Endothelial cell of umbilical vein (primary cell): ENCODE measurements around the gene MTERF4. TPM values are rescaled to one million over a fixed set of nuclear protein-coding genes. Genes with fewer than 3 reads are reported as not detected.

Experiments
- BruUV-seq: library from RNA; stranded (reverse); fragments of 400-500 nt; replicated peaks from 2 replicates; lab custom pipeline; 2021; lab: Mats Ljungman, UMichigan
- CTCF ChIA-PET: fragments of 300-600, 350-600 bp; sonication (Branson Sonifier 250); formaldehyde crosslinking; loops from one replicate; lab custom pipeline; 2021; ENCODE audit warnings: antibody characterized with exemption, inconsistent platforms; lab: Charles Lee
- POLR2A ChIA-PET: fragments of 300-600, 350-600 bp; sonication (Branson Sonifier 250); formaldehyde crosslinking; loops from one replicate; lab custom pipeline; 2021; ENCODE audit warnings: antibody characterized with exemption, inconsistent platforms; lab: Charles Lee
- DNase-seq: peaks from one replicate; pipeline ENCODE4 v3.0.0-alpha.2; 2011; ENCODE audit warnings: low read depth, low spot score
- FAIRE-seq: peaks from 2 replicates; lab custom pipeline; 2011; peaks lifted over from hg19 to GRCh38; lab: Jason Lieb, UNC
- H2AFZ ChIP-seq: 2 replicates; pipeline ENCODE4 v1.6.0; 2012; ENCODE audit warnings: low read depth, low read length, control low read depth, inconsistent platforms
- H3K27ac ChIP-seq: 2 replicates; pipeline ENCODE4 v1.5.1; 2011; ENCODE audit warnings: low read depth, mild to moderate bottlenecking, control low read depth, low read length, moderate library complexity; ENCODE audit not compliant: insufficient read depth
- H3K27me3 ChIP-seq, 2 experiments: 2 replicates each; pipeline versions ENCODE4 v1.6.0 to v1.6.1; 2011; ENCODE audit warnings: low read length in 2 of 2, mixed read lengths in 1 of 2; ENCODE audit not compliant: control insufficient read depth in 2 of 2, insufficient read depth in 2 of 2
- H3K36me3 ChIP-seq, 2 experiments: 2 replicates in 1 of 2; 3 replicates in 1 of 2; pipeline ENCODE4 v1.5.1; 2011; ENCODE audit warnings: low read length in 2 of 2, mild to moderate bottlenecking in 1 of 2, moderate library complexity in 1 of 2; ENCODE audit not compliant: control insufficient read depth in 2 of 2, insufficient read depth in 2 of 2; ENCODE audit errors: extremely low read depth in 1 of 2
- H3K4me1 ChIP-seq: 3 replicates; pipeline ENCODE4 v1.5.1; 2011; ENCODE audit warnings: mild to moderate bottlenecking, low read length; ENCODE audit not compliant: control insufficient read depth, insufficient read depth; ENCODE audit errors: extremely low read depth
- H3K4me2 ChIP-seq: 2 replicates; pipeline ENCODE4 v1.6.1; 2011; ENCODE audit warnings: low read length, control low read depth, mixed read lengths; ENCODE audit not compliant: insufficient read depth
- H3K4me3 ChIP-seq, 3 experiments: fragments of 200-600 bp in 1 of 3; sonication (generic), shearing (Covaris generic) in 1 of 3; replicated peaks in 1 of 3; 2 replicates each; pipeline ENCODE4 v1.5.1; 2011 to 2016; ENCODE audit warnings: control low read depth in 3 of 3, low read length in 3 of 3, mild to moderate bottlenecking in 2 of 3, inconsistent platforms in 1 of 3, low read depth in 1 of 3, moderate library complexity in 1 of 3; ENCODE audit not compliant: insufficient read depth in 1 of 3
- H3K79me2 ChIP-seq: 2 replicates; pipeline ENCODE4 v1.6.0; 2012; ENCODE audit warnings: low read length, inconsistent platforms; ENCODE audit not compliant: control insufficient read depth, insufficient read depth
- H3K9ac ChIP-seq: replicated peaks from 2 replicates; pipeline ENCODE3; 2011; ENCODE audit warnings: low read length, control low read depth; ENCODE audit not compliant: insufficient read depth; ENCODE audit errors: extremely low read depth
- H3K9me1 ChIP-seq: replicated peaks from 3 replicates; pipeline ENCODE4 v1.6.0; 2011; ENCODE audit warnings: mild to moderate bottlenecking, low read length; ENCODE audit not compliant: control insufficient read depth, insufficient read depth; ENCODE audit errors: extremely low read depth
- H3K9me3 ChIP-seq: replicated peaks from 2 replicates; pipeline ENCODE4 v1.5.1; 2012; ENCODE audit warnings: low read length, inconsistent platforms; ENCODE audit not compliant: control insufficient read depth, insufficient read depth
- H4K20me1 ChIP-seq: replicated peaks from 2 replicates; pipeline ENCODE3; 2011; ENCODE audit warnings: mild to moderate bottlenecking, low read length; ENCODE audit not compliant: control insufficient read depth, insufficient read depth; ENCODE audit errors: extremely low read depth
- EZH2 ChIP-seq: IDR thresholded peaks from 2 replicates; pipeline ENCODE4 v1.6.1; 2012; ENCODE audit warnings: borderline replicate concordance, low read depth, mild to moderate bottlenecking, moderate library complexity, low read length, inconsistent platforms; ENCODE audit not compliant: severe bottlenecking
- FOS ChIP-seq: IDR thresholded peaks from 2 replicates; pipeline ENCODE4 v1.6.1; 2011; ENCODE audit warnings: mild to moderate bottlenecking, low read length, moderate library complexity, borderline replicate concordance; ENCODE audit not compliant: insufficient read depth
- GATA2 ChIP-seq: IDR thresholded peaks from 2 replicates; pipeline ENCODE4 v1.7.0; 2011; ENCODE audit warnings: low read depth, mild to moderate bottlenecking, moderate library complexity, mixed read lengths, low read length; ENCODE audit not compliant: insufficient read length, insufficient read depth
- JUN ChIP-seq: IDR thresholded peaks from 2 replicates; pipeline ENCODE4 v1.6.1; 2011; ENCODE audit warnings: borderline replicate concordance, low read depth; ENCODE audit not compliant: insufficient read length, insufficient read depth
- MYC ChIP-seq: IDR thresholded peaks from one replicate; pipeline ENCODE4 v1.6.1; 2011; ENCODE audit warnings: mild to moderate bottlenecking, low read depth, low read length
- POLR2A ChIP-seq: IDR thresholded peaks from 2 replicates; pipeline ENCODE4 v1.6.1; 2012; ENCODE audit warnings: low read depth, mild to moderate bottlenecking, control low read depth, low read length
- POLR2AphosphoS5 ChIP-seq: IDR thresholded peaks from 2 replicates; pipeline ENCODE4 v1.6.1; 2012; ENCODE audit warnings: low read depth, mild to moderate bottlenecking, control low read depth, low read length, moderate library complexity; ENCODE audit not compliant: insufficient read depth
- dilution Hi-C: fragments of 300-500 bp; cut with MboI; formaldehyde crosslinking; loops from one replicate; pipeline ENCODE4 v1.15.0; 2019; ENCODE audit warnings: low sequenced_read_pairs; ENCODE audit not compliant: extremely low pct_ligation_motif_present
- intact Hi-C: fragments of 100-400 bp; cut with micrococcal nuclease; formaldehyde crosslinking; loops from one replicate; pipeline ENCODE4 v1.10.0; 2022
- polyA plus RNA-seq, 4 experiments: library from polyadenylated mRNA; depleted of rRNA in 3 of 4; stranded (reverse) in 3 of 4; unstranded in 1 of 4; fragments of >200 nt; gene quantifications; 2 replicates each; pipeline versions ENCODE4 v1.2.1 to v1.2.3, GENCODE V29; 2011 to 2012; ENCODE audit warnings: missing spikeins in 1 of 4
- total RNA-seq: library from RNA; stranded (reverse); gene quantifications from 2 replicates; pipeline ENCODE4 v1.2.3, GENCODE V29; 2021
- TF ChIP-seq, protein P1 (sequence below), 2 donors: IDR thresholded peaks; 1 replicate in 1 of 2; 2 replicates in 1 of 2; pipeline ENCODE4 v1.5.1; 2011; ENCODE audit warnings: low read length in 2 of 2, mild to moderate bottlenecking in 2 of 2, moderate library complexity in 2 of 2, control low read depth in 1 of 2, inconsistent platforms in 1 of 2, low read depth in 1 of 2; ENCODE audit not compliant: insufficient read depth in 1 of 2; ENCODE audit errors: extremely low read depth in 1 of 2
- TF ChIP-seq, protein P2 (sequence below): IDR thresholded peaks from 2 replicates; pipeline ENCODE4 v1.6.1; 2011; ENCODE audit not compliant: insufficient read depth, insufficient read length

MTERF4 gene
- total and polyA plus RNA-seq, 2 donors (not counting 3 experiments of a cell fraction or from before 2014, with no cell fraction given): 14.7 to 27.3 TPM

DNA sequence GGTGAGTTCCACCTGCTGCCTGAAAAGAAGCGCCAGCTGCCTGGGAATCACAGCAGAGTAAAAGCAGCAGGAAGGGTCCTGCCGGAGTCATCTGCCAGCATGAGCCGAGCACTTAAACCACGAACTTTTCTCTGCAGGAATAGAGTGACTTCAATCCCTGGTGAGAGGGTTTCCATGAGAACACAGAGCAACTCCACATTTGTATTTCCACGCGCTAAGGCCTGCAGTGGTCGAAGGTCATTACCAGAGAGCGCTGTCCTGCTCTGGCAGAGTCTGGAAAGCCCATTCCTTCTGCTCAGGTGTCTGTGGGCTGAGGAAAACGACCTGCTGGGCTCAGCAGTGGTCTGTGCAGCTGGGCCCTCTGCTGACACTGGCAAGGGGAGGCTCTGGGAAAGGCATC lies 40.5 kb upstream of the MTERF4 start:
- POLR2A ChIA-PET: no interaction called here
- FAIRE-seq: no peak

DNA sequence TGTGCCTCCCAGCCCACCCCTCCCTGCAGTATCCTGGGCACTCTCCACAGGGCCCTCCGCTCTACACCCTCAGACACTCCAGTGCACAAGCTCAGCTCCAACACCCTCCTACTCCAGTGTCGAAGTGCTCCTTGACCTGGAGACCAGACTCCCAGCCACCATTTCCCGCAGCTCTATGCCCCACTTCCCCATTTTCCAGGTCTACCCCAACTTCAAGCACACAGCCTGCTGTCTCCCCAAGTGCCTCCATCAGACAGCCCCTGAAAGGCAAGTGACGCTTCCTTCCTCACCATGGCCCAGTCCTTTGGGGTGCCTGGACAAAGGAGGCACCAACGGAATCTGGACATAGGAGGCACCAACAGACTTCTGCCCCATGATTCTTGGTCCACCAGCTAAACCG lies 40.0 kb upstream of the MTERF4 start:
- no peaks in the 10 kb centered on the region for H3K9me1 ChIP-seq
- no peaks in the 10 kb centered on the region for H3K9me3 ChIP-seq
- intact Hi-C loops (loop anchor here (10.0 kb wide), 1 partner anchor 287 kb away; no protein-coding TSS in a partner anchor), dilution Hi-C loops (no loop called here)
- BruUV-seq: no TSS peak
- ChIA-PET CTCF (no interaction called here), POLR2A (no interaction called here)
- H2AFZ ChIP-seq: no peak overlapping the region
- H3K79me2 ChIP-seq: no peaks in the 10 kb centered on the region
- H3K4me1 ChIP-seq: no peaks in the 10 kb centered on the region
- no peak overlapping the region for H3K4me2 ChIP-seq
- H3K4me3 ChIP-seq: no peak overlapping the region
- no peak overlapping the region for H3K9ac ChIP-seq
- FAIRE-seq: no peak
- no peak for TF ChIP-seq EZH2
- no peak for TF ChIP-seq FOS
- TF ChIP-seq, protein P1, sequence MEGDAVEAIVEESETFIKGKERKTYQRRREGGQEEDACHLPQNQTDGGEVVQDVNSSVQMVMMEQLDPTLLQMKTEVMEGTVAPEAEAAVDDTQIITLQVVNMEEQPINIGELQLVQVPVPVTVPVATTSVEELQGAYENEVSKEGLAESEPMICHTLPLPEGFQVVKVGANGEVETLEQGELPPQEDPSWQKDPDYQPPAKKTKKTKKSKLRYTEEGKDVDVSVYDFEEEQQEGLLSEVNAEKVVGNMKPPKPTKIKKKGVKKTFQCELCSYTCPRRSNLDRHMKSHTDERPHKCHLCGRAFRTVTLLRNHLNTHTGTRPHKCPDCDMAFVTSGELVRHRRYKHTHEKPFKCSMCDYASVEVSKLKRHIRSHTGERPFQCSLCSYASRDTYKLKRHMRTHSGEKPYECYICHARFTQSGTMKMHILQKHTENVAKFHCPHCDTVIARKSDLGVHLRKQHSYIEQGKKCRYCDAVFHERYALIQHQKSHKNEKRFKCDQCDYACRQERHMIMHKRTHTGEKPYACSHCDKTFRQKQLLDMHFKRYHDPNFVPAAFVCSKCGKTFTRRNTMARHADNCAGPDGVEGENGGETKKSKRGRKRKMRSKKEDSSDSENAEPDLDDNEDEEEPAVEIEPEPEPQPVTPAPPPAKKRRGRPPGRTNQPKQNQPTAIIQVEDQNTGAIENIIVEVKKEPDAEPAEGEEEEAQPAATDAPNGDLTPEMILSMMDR (IDR thresholded peaks at IDR 0.05; ENCODE audit: extremely low read depth in 1 of 2, insufficient read depth in 1 of 2, low read depth in 1 of 2, low read length in 2 of 2): no peak
- no peak for TF ChIP-seq POLR2AphosphoS5
- TF ChIP-seq, protein P2, sequence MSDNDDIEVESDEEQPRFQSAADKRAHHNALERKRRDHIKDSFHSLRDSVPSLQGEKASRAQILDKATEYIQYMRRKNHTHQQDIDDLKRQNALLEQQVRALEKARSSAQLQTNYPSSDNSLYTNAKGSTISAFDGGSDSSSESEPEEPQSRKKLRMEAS: no peak
- no peak for TF ChIP-seq GATA2
- no peak for TF ChIP-seq MYC
- no peak for TF ChIP-seq POLR2A
- no peak for TF ChIP-seq JUN
- no peaks in the 10 kb centered on the region for H3K27me3 ChIP-seq
- no peaks in the 10 kb centered on the region for H3K36me3 ChIP-seq
- no peak overlapping the region for H3K27ac ChIP-seq
- H4K20me1 ChIP-seq: no peaks in the 10 kb centered on the region
- no peak for DNase-seq

More for the DNA sequence above, 40.5 kb upstream of the MTERF4 start:
- no peak overlapping the region for H3K4me2 ChIP-seq
- no peak overlapping the region for H3K4me3 ChIP-seq
- no peaks in the 10 kb centered on the region for H3K4me1 ChIP-seq
- no peak overlapping the region for H2AFZ ChIP-seq
- intact Hi-C loops: loop anchor here (10.0 kb wide), 1 partner anchor 288 kb away; no protein-coding TSS in a partner anchor
- H3K9ac ChIP-seq: no peak overlapping the region
- H3K79me2 ChIP-seq: no peaks in the 10 kb centered on the region
- H3K9me3 ChIP-seq: no peaks in the 10 kb centered on the region
- DNase-seq: no peak
- CTCF ChIA-PET: no interaction called here
- TF ChIP-seq POLR2AphosphoS5 (no peak), JUN (no peak)
- TF ChIP-seq, protein P2: no peak
- dilution Hi-C loops: no loop called here
- no peaks in the 10 kb centered on the region for H3K27me3 ChIP-seq
- H3K27ac ChIP-seq: no peak overlapping the region
- H4K20me1 ChIP-seq: no peaks in the 10 kb centered on the region
- no peaks in the 10 kb centered on the region for H3K9me1 ChIP-seq
- no TSS peak for BruUV-seq
- no peaks in the 10 kb centered on the region for H3K36me3 ChIP-seq
